Uterus (tissue), 4 donors: ENCODE measurements around the gene FILIP1. TPM values are rescaled to one million over a fixed set of nuclear protein-coding genes. Genes with fewer than 3 reads are reported as not detected.
A peak's percentile ranks its signal among the peaks of the same experiment; 100 is the strongest.

Experiments
- DNase-seq, 2 donors: peaks; one replicate each; pipeline ENCODE4 v3.0.0-alpha.2; 2019 to 2020
- H3K27ac ChIP-seq, 2 donors: fragments of 200-600 bp; sonication (generic); 1 replicate in 1 of 2; 2 replicates in 1 of 2; pipeline ENCODE4 v1.5.1; 2016 to 2018
- H3K27me3 ChIP-seq, 2 donors: fragments of 200-600 bp; sonication (generic); one replicate each; pipeline ENCODE4 v1.5.1; 2018 to 2019; ENCODE audit warnings: control low read depth in 1 of 2
- H3K36me3 ChIP-seq, 2 donors: fragments of 200-600 bp; sonication (generic); one replicate each; pipeline ENCODE4 v1.5.1; 2019; ENCODE audit warnings: control low read depth in 1 of 2
- H3K4me1 ChIP-seq, 2 donors: fragments of 200-600 bp; sonication (generic); one replicate each; pipeline ENCODE4 v1.5.1; 2018 to 2019; ENCODE audit warnings: control low read depth in 1 of 2
- H3K4me3 ChIP-seq, 2 donors: fragments of 200-600 bp; sonication (generic); 1 replicate in 1 of 2; 2 replicates in 1 of 2; pipeline ENCODE4 v1.5.1; 2018 to 2019; ENCODE audit warnings: mild to moderate bottlenecking in 1 of 2
- H3K9me3 ChIP-seq, 2 donors: fragments of 200-600 bp; sonication (generic); one replicate each; pipeline ENCODE4 v1.5.1; 2019; ENCODE audit warnings: control low read depth in 1 of 2
- POLR2A ChIP-seq, 2 donors: fragments of 450-650 bp; IDR thresholded peaks; one replicate each; pipeline ENCODE4 v1.6.1; 2016; ENCODE audit warnings: antibody characterized with exemption in 2 of 2, mild to moderate bottlenecking in 1 of 2, moderate library complexity in 1 of 2
- intact Hi-C: fragments of 100-400 bp; cut with DNase I; formaldehyde crosslinking; loops from one replicate; pipeline ENCODE4 v1.15.1; 2023; ENCODE audit warnings: low total_unique reads
- total RNA-seq, 4 donors: library from RNA; depleted of rRNA in 3 of 4; stranded (reverse); fragments of >200 nt in 3 of 4; gene quantifications; one replicate each; pipeline versions ENCODE4 v1.1.0 to v1.2.4, GENCODE V29; 2014 to 2023
- TF ChIP-seq, protein P1 (sequence below), 4 experiments: fragments of 200-600 bp in 2 of 4; fragments of 450-650 bp in 2 of 4; sonication (generic) in 2 of 4; IDR thresholded peaks; one replicate each; pipeline ENCODE4 v1.5.1; 2016 to 2019; ENCODE audit warnings: antibody characterized with exemption in 4 of 4, mild to moderate bottlenecking in 2 of 4, moderate library complexity in 1 of 4
- donor health status: DM: yes; HTN: yes; CAD: no.

Gene FILIP1
- total RNA-seq, 4 donors from 2014 or later, result 4.7 to 23.1 (median 12.5) TPM

DNA sequence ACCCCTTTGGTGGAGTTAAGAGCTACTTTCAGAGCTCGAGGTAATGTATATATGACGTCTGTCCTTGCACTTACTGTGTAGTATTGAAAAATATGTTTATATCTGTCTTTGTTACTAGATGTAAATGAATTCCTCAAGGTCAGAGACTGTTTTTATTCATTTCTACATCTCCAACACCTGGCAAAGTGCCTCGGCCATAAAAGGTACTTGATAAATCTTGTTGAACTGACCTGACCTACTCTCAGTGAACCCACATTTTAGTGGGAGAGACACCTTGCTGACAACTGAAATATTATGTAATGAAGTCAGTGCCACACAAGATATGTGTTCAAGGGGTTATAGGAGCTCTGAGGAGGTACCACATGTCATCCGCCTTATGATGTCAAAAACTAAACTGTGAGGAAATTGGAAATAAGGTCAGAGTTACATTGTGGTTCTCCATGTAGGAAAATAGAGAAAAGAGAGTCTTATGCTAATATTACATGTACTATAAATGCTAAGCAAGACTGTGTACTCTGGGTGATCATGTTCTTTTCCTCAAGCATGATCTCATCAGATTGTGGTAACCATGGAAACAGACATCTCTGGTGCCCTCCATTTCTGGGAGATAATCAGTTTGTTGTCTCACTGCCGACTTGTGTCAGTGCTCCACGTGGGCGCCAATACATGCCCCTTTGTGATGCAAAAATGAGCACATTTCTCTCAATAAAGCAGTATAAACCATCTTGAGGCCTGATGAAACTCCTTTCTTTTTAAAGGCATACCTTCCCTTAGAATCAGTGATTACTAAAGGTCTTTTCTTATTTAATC is 203.3 kb downstream of the FILIP1 start:
- no peak overlapping the region for H3K27ac ChIP-seq
- TF ChIP-seq POLR2A (IDR thresholded peaks at IDR 0.05), result no peak
- TF ChIP-seq, protein P1, sequence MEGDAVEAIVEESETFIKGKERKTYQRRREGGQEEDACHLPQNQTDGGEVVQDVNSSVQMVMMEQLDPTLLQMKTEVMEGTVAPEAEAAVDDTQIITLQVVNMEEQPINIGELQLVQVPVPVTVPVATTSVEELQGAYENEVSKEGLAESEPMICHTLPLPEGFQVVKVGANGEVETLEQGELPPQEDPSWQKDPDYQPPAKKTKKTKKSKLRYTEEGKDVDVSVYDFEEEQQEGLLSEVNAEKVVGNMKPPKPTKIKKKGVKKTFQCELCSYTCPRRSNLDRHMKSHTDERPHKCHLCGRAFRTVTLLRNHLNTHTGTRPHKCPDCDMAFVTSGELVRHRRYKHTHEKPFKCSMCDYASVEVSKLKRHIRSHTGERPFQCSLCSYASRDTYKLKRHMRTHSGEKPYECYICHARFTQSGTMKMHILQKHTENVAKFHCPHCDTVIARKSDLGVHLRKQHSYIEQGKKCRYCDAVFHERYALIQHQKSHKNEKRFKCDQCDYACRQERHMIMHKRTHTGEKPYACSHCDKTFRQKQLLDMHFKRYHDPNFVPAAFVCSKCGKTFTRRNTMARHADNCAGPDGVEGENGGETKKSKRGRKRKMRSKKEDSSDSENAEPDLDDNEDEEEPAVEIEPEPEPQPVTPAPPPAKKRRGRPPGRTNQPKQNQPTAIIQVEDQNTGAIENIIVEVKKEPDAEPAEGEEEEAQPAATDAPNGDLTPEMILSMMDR (IDR thresholded peaks at IDR 0.05), result no peak
- intact Hi-C loops, result no loop called here
- no peaks in the 10 kb centered on the region for H3K9me3 ChIP-seq
- no peak for DNase-seq
- no peaks in the 10 kb centered on the region for H3K36me3 ChIP-seq
- no peak overlapping the region for H3K4me3 ChIP-seq
- H3K4me1 ChIP-seq, result no peaks in the 10 kb centered on the region
- no peaks in the 10 kb centered on the region for H3K27me3 ChIP-seq

DNA sequence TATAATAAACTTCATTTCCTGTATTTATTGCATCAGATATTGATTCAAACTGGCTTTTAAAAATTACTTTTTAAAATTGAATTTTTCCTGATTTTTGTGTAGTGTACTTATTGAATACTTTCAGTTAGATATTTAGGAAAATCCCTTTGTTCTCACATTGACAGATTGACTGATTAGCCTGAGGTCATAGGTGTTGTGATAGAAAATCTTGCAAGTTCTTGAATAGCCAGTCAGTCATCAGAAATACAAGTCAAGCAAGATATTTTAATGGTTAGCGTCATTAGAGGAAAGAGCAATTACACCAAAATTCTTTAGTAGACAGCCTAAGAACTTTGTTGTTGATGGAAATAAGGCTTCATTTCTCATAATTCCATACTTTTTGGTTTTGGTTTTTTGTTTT is 205.6 kb downstream of the FILIP1 start:
- H3K4me1 ChIP-seq, result no peaks in the 10 kb centered on the region
- H3K27me3 ChIP-seq, result no peaks in the 10 kb centered on the region
- no peaks in the 10 kb centered on the region for H3K9me3 ChIP-seq
- TF ChIP-seq, protein P1 (IDR thresholded peaks at IDR 0.05), result no peak
- no peak overlapping the region for H3K4me3 ChIP-seq
- intact Hi-C loops, result no loop called here
- no peak overlapping the region for H3K27ac ChIP-seq
- no peaks in the 10 kb centered on the region for H3K36me3 ChIP-seq
- DNase-seq, result no peak

DNA sequence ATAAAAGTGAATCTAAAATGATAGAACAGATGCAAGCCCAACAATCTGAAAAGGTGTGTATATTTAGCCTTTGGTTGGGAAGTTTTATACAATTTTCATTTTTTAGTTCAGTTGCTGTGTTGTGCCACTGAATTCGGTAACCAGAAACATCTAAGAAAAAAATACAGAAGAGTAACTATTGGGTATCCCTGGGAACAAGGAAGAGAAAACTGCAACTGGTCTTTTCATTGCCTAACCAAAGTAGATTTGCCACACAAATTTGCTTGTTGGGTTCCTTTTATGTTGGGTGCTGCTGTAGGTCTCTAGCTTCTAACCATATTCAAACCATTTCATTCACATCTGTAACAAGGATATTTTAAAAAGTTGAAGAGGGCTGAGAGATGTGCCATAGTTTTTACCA is 206.2 kb downstream of the FILIP1 start:
- Histone ChIP-seq H3K4me3 (no peak overlapping the region), H3K27me3 (no peaks in the 10 kb centered on the region), H3K4me1 (no peaks in the 10 kb centered on the region), H3K9me3 (no peaks in the 10 kb centered on the region), H3K36me3 (no peaks in the 10 kb centered on the region), H3K27ac (no peak overlapping the region)
- DNase-seq, result no peak
- no peak for TF ChIP-seq POLR2A (IDR thresholded peaks at IDR 0.05)
- TF ChIP-seq, protein P1 (IDR thresholded peaks at IDR 0.05), result no peak
- intact Hi-C loops, result no loop called here

DNA sequence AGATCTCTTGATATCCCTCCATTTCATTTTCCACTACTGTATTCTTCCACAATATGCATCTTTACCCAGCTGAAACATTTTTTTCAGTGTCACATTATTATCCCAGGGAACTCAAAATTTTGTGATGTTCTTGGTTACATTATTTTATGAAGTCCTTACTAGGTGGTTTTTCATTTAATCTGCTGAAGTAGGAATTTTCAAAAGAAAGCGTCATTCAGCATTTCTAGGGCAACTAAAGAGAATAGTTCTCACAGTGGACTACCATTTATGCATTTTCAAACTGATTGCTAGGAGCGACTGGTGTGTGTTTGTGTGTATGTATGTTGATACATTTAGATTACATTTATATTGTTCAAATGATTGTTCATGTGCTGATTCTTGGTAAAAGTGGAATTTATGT is 206.6 kb downstream of the FILIP1 start:
- Histone ChIP-seq H3K27me3 (no peaks in the 10 kb centered on the region), H3K9me3 (no peaks in the 10 kb centered on the region), H3K36me3 (no peaks in the 10 kb centered on the region), H3K4me3 (no peak overlapping the region), H3K27ac (no peak overlapping the region), H3K4me1 (no peaks in the 10 kb centered on the region)
- no peak for DNase-seq
- no peak for TF ChIP-seq POLR2A (IDR thresholded peaks at IDR 0.05)
- TF ChIP-seq, protein P1 (IDR thresholded peaks at IDR 0.05), result no peak
- intact Hi-C loops, result no loop called here

DNA sequence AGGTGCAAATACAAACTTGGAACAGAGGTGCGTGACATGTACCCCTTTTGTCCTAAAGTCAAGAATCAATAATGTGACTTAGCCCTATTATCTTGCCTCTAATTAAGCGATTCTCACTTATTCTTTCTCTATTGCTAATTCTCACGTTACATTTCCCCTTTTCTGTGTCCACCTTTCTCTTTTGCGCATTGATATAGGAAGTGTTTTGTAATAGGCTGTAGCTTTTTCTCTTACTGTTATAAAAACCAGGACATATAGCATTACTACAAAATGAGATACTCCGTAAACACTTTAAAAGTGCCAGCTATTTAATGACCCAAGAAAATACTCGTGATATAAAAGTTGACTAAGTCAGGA is 208.3 kb downstream of the FILIP1 start:
- no peaks in the 10 kb centered on the region for H3K27me3 ChIP-seq
- intact Hi-C loops, result no loop called here
- TF ChIP-seq, protein P1 (IDR thresholded peaks at IDR 0.05), result no peak
- TF ChIP-seq POLR2A (IDR thresholded peaks at IDR 0.05), result no peak
- peak overlapping the region; percentile 90 to 94 for H3K27ac ChIP-seq
- H3K36me3 ChIP-seq, result no peaks in the 10 kb centered on the region
- no peak for DNase-seq
- H3K9me3 ChIP-seq, result no peaks in the 10 kb centered on the region
- peak overlapping the region; percentile 80 to 90 for H3K4me3 ChIP-seq
- H3K4me1 ChIP-seq, result peaks cover 0 to 4% of the 10 kb centered on the region in 2 donors
